SK-N-SH (cell line): Measurements from ENCODE around the gene KPNB1. TPM values are rescaled to one million over a fixed set of nuclear protein-coding genes. Genes with fewer than 3 reads are reported as not detected.

Experiments
- CTCF ChIA-PET: fragments of 300-600, 350-600 bp; formaldehyde crosslinking; extraction: SDS; loops from one replicate; lab custom pipeline; 2021; lab: Yijun Ruan, JAX
- POLR2A ChIA-PET: fragments of 350-600 bp; sonication (Branson Sonifier 250); formaldehyde crosslinking; extraction: SDS; loops from one replicate; lab custom pipeline; 2020; ENCODE audit warnings: antibody characterized with exemption, inconsistent platforms; lab: Yijun Ruan, JAX
- DNase-seq: peaks from one replicate; pipeline ENCODE4 v3.0.0; 2012
- H2AFZ ChIP-seq: fragments of 200-600 bp; sonication (generic); 2 replicates; pipeline ENCODE4 v1.8.1; 2016; ENCODE audit warnings: antibody characterized with exemption, mild to moderate bottlenecking, low read depth
- H3F3A ChIP-seq: fragments of 200-600 bp; sonication (generic); replicated peaks from 2 replicates; pipeline ENCODE3; 2016; ENCODE audit warnings: antibody characterized with exemption, mild to moderate bottlenecking; ENCODE audit not compliant: insufficient read depth
- H3K27ac ChIP-seq, 2 experiments: fragments of 200-500 bp in 1 of 2; fragments of 200-600 bp in 1 of 2; sonication (Bioruptor generic) in 1 of 2; sonication (generic), shearing (Covaris generic) in 1 of 2; 2 replicates each; pipeline versions ENCODE4 v1.5.1 to v1.6.1; 2014 to 2016; ENCODE audit warnings: low read depth in 2 of 2, inconsistent platforms in 1 of 2, low read length in 1 of 2, mild to moderate bottlenecking in 1 of 2, mixed read lengths in 1 of 2
- H3K27me3 ChIP-seq: fragments of 200-600 bp; sonication (generic), shearing (Covaris generic); 2 replicates; pipeline ENCODE4 v1.6.1; 2016; ENCODE audit warnings: mixed run types; ENCODE audit not compliant: insufficient read depth
- H3K36me3 ChIP-seq, 2 experiments: fragments of 200-500 bp in 1 of 2; fragments of 200-600 bp in 1 of 2; sonication (Bioruptor generic) in 1 of 2; sonication (generic) in 1 of 2; replicated peaks in 1 of 2; 2 replicates each; pipeline versions ENCODE3 to v1.5.1; 2014 to 2016; ENCODE audit warnings: low read length in 1 of 2, mild to moderate bottlenecking in 1 of 2; ENCODE audit not compliant: insufficient read depth in 2 of 2, control insufficient read depth in 1 of 2
- H3K4me1 ChIP-seq, 2 experiments: fragments of 200-500 bp in 1 of 2; fragments of 200-600 bp in 1 of 2; sonication (Bioruptor generic) in 1 of 2; sonication (generic), shearing (Covaris generic) in 1 of 2; 2 replicates each; pipeline versions ENCODE4 v1.5.1 to v1.6.1; 2014 to 2016; ENCODE audit warnings: low read depth in 1 of 2, low read length in 1 of 2, mixed run types in 1 of 2; ENCODE audit not compliant: insufficient read depth in 2 of 2, control insufficient read depth in 1 of 2
- H3K4me2 ChIP-seq: fragments of 200-600 bp; sonication (generic), shearing (Covaris generic); 2 replicates; pipeline ENCODE4 v1.6.1; 2017; ENCODE audit warnings: mixed run types
- H3K4me3 ChIP-seq, 2 experiments: fragments of 200-500 bp in 1 of 2; fragments of 200-600 bp in 1 of 2; sonication (Bioruptor generic) in 1 of 2; sonication (generic), shearing (Covaris generic) in 1 of 2; 2 replicates each; pipeline versions ENCODE4 v1.5.1 to v1.8.1; 2014 to 2016; ENCODE audit warnings: low read depth in 2 of 2, inconsistent platforms in 1 of 2, low read length in 1 of 2, mild to moderate bottlenecking in 1 of 2, mixed read lengths in 1 of 2, moderate library complexity in 1 of 2
- H3K79me2 ChIP-seq: fragments of 200-600 bp; sonication (generic); 2 replicates; pipeline ENCODE4 v1.8.1; 2017; ENCODE audit warnings: mild to moderate bottlenecking; ENCODE audit not compliant: insufficient read depth
- H3K9ac ChIP-seq: fragments of 200-600 bp; sonication (generic); 2 replicates; pipeline ENCODE4 v1.6.1; 2017; ENCODE audit warnings: mixed run types
- H3K9me2 ChIP-seq: fragments of 200-600 bp; sonication (generic); 2 replicates; pipeline ENCODE4 v1.6.1; 2017; ENCODE audit warnings: mixed run types
- H3K9me3 ChIP-seq: fragments of 200-600 bp; sonication (generic); 2 replicates; pipeline ENCODE4 v1.6.1; 2017; ENCODE audit warnings: mixed run types, mild to moderate bottlenecking, moderate library complexity
- H4K20me1 ChIP-seq: fragments of 200-600 bp; sonication (generic); 2 replicates; pipeline ENCODE4 v1.6.1; 2017; ENCODE audit warnings: mild to moderate bottlenecking, mixed run types; ENCODE audit not compliant: insufficient read depth
- CHD2 ChIP-seq: fragments of 150-350 bp; IDR thresholded peaks from 2 replicates; pipeline ENCODE4 v1.6.1; 2018; ENCODE audit warnings: low read length; ENCODE audit not compliant: partially characterized antibody
- EP300 ChIP-seq, 2 experiments: IDR thresholded peaks; 2 replicates each; pipeline versions ENCODE4 v1.4.0 to v1.6.1; 2012; ENCODE audit warnings: borderline replicate concordance in 1 of 2, low read depth in 1 of 2, low read length in 1 of 2
- EZH2phosphoT487 ChIP-seq: fragments of 200-600 bp; sonication (generic); IDR thresholded peaks from 2 replicates; pipeline ENCODE4 v1.6.1; 2017; ENCODE audit warnings: low read depth, mixed run types, mild to moderate bottlenecking, antibody characterized with exemption, moderate library complexity, borderline replicate concordance
- FOSL2 ChIP-seq: IDR thresholded peaks from 2 replicates; pipeline ENCODE4 v1.4.0; 2012; ENCODE audit warnings: low read depth, mild to moderate bottlenecking, moderate library complexity, borderline replicate concordance
- FOXM1 ChIP-seq: IDR thresholded peaks from 2 replicates; pipeline ENCODE4 v1.4.0; 2012; ENCODE audit warnings: low read depth, mild to moderate bottlenecking
- GABPA ChIP-seq: IDR thresholded peaks from 2 replicates; pipeline ENCODE4 v1.4.0; 2012; ENCODE audit warnings: low read depth, mild to moderate bottlenecking
- GATA2 ChIP-seq: sonication (generic); formaldehyde crosslinking; IDR thresholded peaks from 2 replicates; pipeline ENCODE4 v1.5.0; 2020; ENCODE audit warnings: mild to moderate bottlenecking, missing genetic modification reagents
- IRF3 ChIP-seq: fragments of 150-350 bp; IDR thresholded peaks from 2 replicates; pipeline ENCODE4 v1.6.1; 2016; ENCODE audit warnings: mild to moderate bottlenecking, low read depth, low read length
- JUND ChIP-seq: IDR thresholded peaks from 2 replicates; pipeline ENCODE4 v1.4.0; 2012
- MAX ChIP-seq: IDR thresholded peaks from 2 replicates; pipeline ENCODE4 v1.4.0; 2012; ENCODE audit warnings: low read depth
- NFIC ChIP-seq: IDR thresholded peaks from 2 replicates; pipeline ENCODE4 v1.4.0; 2012; ENCODE audit warnings: borderline replicate concordance
- NRF1 ChIP-seq: IDR thresholded peaks from 2 replicates; pipeline ENCODE4 v1.6.1; 2012; ENCODE audit warnings: low read depth, mild to moderate bottlenecking, low read length
- REST ChIP-seq: IDR thresholded peaks from 2 replicates; pipeline ENCODE4 v1.6.1; 2012; ENCODE audit warnings: mild to moderate bottlenecking, low read depth, low read length, moderate library complexity
- RXRA ChIP-seq: IDR thresholded peaks from 2 replicates; pipeline ENCODE4 v1.4.0; 2012; ENCODE audit warnings: low read depth, mild to moderate bottlenecking, borderline replicate concordance
- TAF1 ChIP-seq: IDR thresholded peaks from 2 replicates; pipeline ENCODE4 v1.6.1; 2012; ENCODE audit warnings: low read depth, mild to moderate bottlenecking, low read length, moderate library complexity, borderline replicate concordance
- TCF12 ChIP-seq: IDR thresholded peaks from 2 replicates; pipeline ENCODE4 v1.4.0; 2012
- USF1 ChIP-seq: IDR thresholded peaks from 2 replicates; pipeline ENCODE4 v1.4.0; 2012; ENCODE audit warnings: low read depth, borderline replicate concordance
- USF2 ChIP-seq: fragments of 150-350 bp; IDR thresholded peaks from 2 replicates; pipeline ENCODE4 v1.6.1; 2017; ENCODE audit warnings: antibody characterized with exemption, low read length, low read depth, borderline replicate concordance
- YY1 ChIP-seq: IDR thresholded peaks from 2 replicates; pipeline ENCODE4 v1.4.0; 2012; ENCODE audit warnings: low read depth, mild to moderate bottlenecking
- ZBTB33 ChIP-seq: IDR thresholded peaks from 2 replicates; pipeline ENCODE4 v1.4.0; 2012; ENCODE audit warnings: low read depth, borderline replicate concordance
- WGBS: methylation state at CpG from one replicate; pipeline ENCODE4 v1.1.6; 2017; ENCODE audit warnings: low lambda C conversion rate; 5-methylcytosine and 5-hydroxymethylcytosine counted together
- polyA plus RNA-seq, 3 experiments: library from polyadenylated mRNA; depleted of rRNA; stranded (reverse); fragments of >200 nt; gene quantifications; 2 replicates each; pipeline ENCODE4 v1.2.3, GENCODE V29; 2012

KPNB1 gene
- polyA plus RNA-seq, 1 of the 3 experiments (the other 2 are of a cell fraction), result 89.5 TPM

- no peak for TF ChIP-seq IRF3
- TF ChIP-seq FOXM1, result no peak
- no peak for TF ChIP-seq GATA2 (CRISPR knock-in tag)
- no peak for TF ChIP-seq GABPA
- TF ChIP-seq, all 33 proteins: peak for 0
Observed at GRCh38 chr17:47624727-47625068, 25.0 kb upstream of the KPNB1 start (continued).

- H3K79me2 ChIP-seq, result no peaks in the 10 kb centered on the region
- no peak for DNase-seq
- H3K9me3 ChIP-seq, result no peaks in the 10 kb centered on the region
- H3K36me3 ChIP-seq, result peaks cover 12 to 19% of the 10 kb centered on the region in 2 experiments
- H3K4me1 ChIP-seq, result peaks cover 0 to 4% of the 10 kb centered on the region in 2 experiments; a peak in 1 of 4 replicates
- WGBS, result 93% methylated on average over 8 of the region's 8 CpGs
- H3K9me2 ChIP-seq, result no peaks in the 10 kb centered on the region
- ChIA-PET CTCF (interaction anchor here (1.1 to 8.9 kb wide), 3 partner anchors 10 to 23 kb away, joined by 3 to 79 read pairs (median 3); no protein-coding TSS in a partner anchor), POLR2A (no interaction called here)
- no peaks in the 10 kb centered on the region for H3K27me3 ChIP-seq
- peaks cover 3% of the 10 kb centered on the region for H3F3A ChIP-seq
- H2AFZ ChIP-seq, result no peak overlapping the region
- no peak overlapping the region for H3K4me2 ChIP-seq
- no peak overlapping the region for H3K9ac ChIP-seq
- TF ChIP-seq FOSL2 (no peak), USF1 (no peak), MAX (no peak), CHD2 (no peak), TCF12 (no peak), EP300 (IDR thresholded peaks at IDR 0.05; ENCODE audit: borderline replicate concordance in 1 of 2, low read depth in 1 of 2, low read length in 1 of 2) (no peak), GABPA (no peak), REST (no peak), TAF1 (no peak), NRF1 (no peak), YY1 (no peak), USF2 (no peak), FOXM1 (no peak), RXRA (no peak), NFIC (no peak), ZBTB33 (no peak), EZH2phosphoT487 (no peak), JUND (no peak)
- TF ChIP-seq, all 33 proteins: peak for 0
- H3K27ac ChIP-seq, result no peak overlapping the region
- H3K4me3 ChIP-seq, result no peak overlapping the region
- no peaks in the 10 kb centered on the region for H4K20me1 ChIP-seq
Observed at GRCh38 chr17:47628014-47628566, 21.6 kb upstream of the KPNB1 start.
